Renal pelvis (tissue), 12 donors: ENCODE measurements around the gene A3GALT2. TPM values are rescaled to one million over a fixed set of nuclear protein-coding genes. Genes with fewer than 3 reads are reported as not detected.

Source experiments
- DNase-seq: peaks from one replicate; pipeline ENCODE4 v3.0.0-alpha.2; 2013
- long read RNA-seq, 16 experiments: transcript quantifications; one replicate each; lab custom pipeline, GENCODE V29; 2026
- polyA plus RNA-seq, 3 donors: library from polyadenylated mRNA; unstranded; fragments of 120-200 nt; gene quantifications; one replicate each; pipeline ENCODE4 v1.2.1, GENCODE V29; 2013; ENCODE audit not compliant: insufficient read length in 3 of 3

Gene A3GALT2
- under 1 TPM in 2 of 3 donors, not detected in 1; 0.44 to 0.51 TPM for polyA plus RNA-seq
- long read RNA-seq, donor 1: 0 reads
- long read RNA-seq, donor 2: 0 reads
- long read RNA-seq, donor 3: 0 reads
- long read RNA-seq, donor 4: 0 reads
- long read RNA-seq, donor 5: 0 reads
- long read RNA-seq, donor 6: 0 reads
- long read RNA-seq, donor 7: 0 reads
- long read RNA-seq, donor 8: 0 reads
- long read RNA-seq, donor 9: 0 reads
- long read RNA-seq, donor 10: 0 reads
- long read RNA-seq, donor 11: 0 reads
- long read RNA-seq, donor 12: 0 reads
- long read RNA-seq, donor 13: 0 reads
- long read RNA-seq, donor 14: 0 reads
- long read RNA-seq, donor 15: 0 reads
- long read RNA-seq, donor 16: 0 reads

- DNase-seq: no peak
These were observed at the start of gene A3GALT2 for GRCh38 chr1:33320619-33321165. A3GALT2 (minus strand) TSS chr1:33321098; CDS start chr1:33321098, 0 bp downstream.

- DNase-seq: no peak
These were observed 49.4 kb upstream of the A3GALT2 start for GRCh38 chr1:33370301-33370700.

DNA sequence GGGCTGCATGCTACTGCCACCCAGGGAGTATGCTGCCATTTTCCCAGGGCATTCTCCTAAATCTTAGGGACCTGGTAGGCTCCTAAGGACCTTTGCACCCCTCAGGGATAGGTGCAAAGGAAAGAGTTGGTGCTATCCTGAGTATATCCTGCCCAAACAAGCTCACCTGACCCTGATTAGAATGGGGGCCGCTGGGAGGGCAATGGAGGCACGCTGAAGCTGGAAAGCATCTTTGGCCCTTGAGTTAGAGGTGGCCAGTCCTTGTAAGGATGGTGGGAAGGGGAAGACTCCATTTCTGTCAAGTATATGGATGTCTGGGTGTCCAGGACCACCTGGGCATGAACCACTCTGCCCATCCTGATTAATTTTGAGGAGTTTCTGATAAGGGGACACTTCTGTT is 48.9 kb upstream of the A3GALT2 start:
- DNase-seq: no peak

DNA sequence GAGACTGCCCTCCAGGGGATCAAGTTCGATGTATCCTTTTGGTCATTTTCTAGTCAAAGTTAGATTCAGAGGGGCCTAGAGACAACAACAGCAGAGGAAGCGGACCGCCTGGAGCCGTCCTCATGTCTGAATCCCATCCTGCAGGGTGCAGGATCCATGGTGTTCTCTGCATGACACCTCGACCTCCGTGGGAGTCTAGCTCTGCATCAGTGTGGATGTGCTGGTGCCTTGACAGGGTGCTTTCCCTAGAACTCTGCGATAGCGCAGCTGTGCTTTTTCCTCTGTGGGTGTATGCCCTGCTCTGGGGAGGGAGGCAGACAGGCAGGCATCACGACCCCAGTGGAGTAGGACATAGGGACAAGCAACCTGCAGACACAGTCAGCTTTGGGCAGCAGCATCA is 48.2 kb upstream of the A3GALT2 start:
- no peak for DNase-seq

GRCh38 chr1:33368431-33368830 is 47.5 kb upstream of the A3GALT2 start:
- no peak for DNase-seq

DNA sequence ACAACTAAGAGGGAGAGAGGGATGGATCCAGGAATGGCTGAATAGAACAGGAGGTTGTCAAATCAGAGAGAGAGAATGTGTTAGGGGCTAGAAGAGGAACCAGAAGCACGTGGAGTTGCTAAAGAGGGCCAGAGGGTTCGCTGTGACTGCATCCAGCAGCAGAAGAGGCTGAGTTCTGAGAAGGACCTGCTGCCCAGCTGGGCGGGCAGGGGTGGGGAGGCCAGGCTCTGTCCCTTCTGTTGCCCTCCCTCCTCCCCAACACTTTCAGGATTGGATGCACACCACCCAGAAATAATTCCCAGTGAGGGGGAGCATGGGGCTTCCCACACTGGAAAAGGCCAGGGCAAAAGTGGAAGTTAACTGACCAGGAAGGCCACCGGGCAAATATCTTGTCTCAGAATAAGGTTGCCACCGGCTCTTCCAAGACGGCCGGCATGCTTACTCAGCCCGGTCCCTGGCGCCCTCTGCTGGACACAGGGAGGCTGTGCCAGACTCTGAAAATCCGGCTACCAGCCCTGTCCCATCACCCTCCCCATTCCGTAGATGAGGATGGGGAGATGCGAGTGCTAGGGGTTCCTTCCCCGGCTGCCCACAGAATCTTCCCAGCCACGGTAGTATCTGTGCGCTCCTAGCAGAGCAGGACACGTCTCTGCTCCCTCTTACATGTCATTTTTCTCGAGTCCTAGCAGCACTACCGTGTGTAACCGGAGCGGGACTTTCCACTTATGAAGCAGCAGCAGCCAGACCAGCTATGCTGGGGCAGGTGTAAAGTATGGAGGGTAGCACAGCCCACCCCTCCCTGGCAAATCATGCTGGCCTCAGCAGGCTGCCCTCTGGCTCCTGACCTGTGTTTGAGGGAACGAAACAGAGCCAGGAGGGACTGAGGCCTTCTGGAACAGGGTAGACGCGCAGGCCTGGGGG is 46.8 kb upstream of the A3GALT2 start:
- no peak for DNase-seq

GRCh38 chr1:33366762-33367484 is 46.0 kb upstream of the A3GALT2 start:
- DNase-seq: no peak

DNA sequence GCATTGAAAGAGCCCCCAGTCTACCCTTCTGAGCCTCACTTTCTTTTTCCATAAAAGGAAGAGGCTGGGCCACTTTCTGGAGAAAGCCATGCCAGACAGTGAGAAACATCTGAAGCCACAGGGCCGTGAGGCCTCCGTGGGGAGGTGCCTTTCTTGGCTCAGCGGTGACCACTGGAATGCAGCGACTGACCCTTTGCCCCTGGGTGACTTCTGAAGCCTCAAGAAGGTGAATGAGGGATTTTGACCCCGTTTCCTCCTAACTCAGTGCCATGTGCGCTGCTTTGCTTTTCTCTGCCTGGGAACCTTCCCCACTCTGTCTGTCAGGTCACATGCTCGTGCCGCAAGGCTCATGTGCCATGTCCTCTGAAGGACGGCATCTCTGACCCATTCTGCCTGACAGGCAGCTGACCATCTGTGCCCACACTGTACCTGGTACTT is 44.7 kb upstream of the A3GALT2 start:
- DNase-seq: no peak

GRCh38 chr1:33364565-33364918 is 43.6 kb upstream of the A3GALT2 start:
- no peak for DNase-seq

DNA sequence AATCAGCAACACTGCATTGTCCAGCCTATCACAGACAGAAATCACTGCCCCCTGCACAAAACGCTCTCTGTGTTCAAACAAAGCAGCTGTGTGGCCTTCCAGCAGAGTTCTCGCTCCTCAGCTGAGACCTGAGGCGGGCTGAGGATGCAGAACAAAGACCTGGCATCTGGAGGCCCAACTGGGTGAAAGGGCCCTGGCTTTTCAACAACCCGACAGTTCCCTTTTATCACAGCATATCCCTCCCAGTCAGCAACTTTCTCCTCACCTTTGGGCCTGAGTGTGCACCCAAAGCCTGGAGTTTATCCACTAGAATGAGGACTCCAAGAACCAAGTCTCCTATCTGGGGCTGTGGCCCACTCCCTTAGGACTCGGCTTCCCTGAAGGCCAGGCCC is 42.6 kb upstream of the A3GALT2 start:
- DNase-seq: no peak

DNA sequence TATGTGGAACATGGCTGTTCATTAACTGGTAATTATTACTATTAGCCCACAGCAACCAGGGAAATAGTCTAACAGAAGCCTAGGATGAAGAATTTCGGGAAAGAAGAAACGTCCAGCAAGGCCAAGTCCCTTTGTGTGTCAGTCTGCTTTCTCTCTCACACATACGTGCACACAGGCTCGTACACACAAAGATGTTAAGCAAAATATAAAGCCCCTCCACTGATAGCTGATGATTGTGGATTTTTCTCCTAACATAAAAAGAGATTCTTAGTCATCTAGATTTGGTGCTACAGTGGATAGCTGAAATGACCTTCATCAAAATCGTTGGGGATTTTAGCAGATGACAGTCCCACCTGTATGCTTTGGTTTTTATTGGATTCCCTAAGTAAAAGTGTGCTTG is 42.1 kb upstream of the A3GALT2 start:
- no peak for DNase-seq

- no peak for DNase-seq
These were observed 40.8 kb upstream of the A3GALT2 start for GRCh38 chr1:33361532-33362235.

GRCh38 chr1:33360367-33360766 is 39.5 kb upstream of the A3GALT2 start:
- DNase-seq: no peak

DNA sequence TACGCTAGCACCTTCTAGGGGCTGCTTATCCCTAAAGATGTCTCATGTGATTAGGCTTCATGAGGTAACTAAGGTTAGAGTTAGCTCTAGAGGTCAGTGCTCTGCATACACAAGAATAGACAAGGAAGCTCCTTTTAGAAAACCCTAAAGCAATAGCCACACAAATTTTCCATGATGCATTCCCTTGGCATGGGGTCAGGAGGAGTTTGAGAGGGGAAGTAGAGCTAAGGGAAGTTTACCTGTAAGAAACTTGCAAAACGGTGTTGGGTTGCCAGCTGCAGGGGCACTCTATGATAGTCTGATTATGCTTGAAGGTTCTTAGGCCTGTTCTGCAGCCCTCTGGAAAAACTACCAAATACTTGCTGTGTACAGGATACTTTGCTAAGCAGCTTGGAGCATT is 39.0 kb upstream of the A3GALT2 start:
- no peak for DNase-seq

DNA sequence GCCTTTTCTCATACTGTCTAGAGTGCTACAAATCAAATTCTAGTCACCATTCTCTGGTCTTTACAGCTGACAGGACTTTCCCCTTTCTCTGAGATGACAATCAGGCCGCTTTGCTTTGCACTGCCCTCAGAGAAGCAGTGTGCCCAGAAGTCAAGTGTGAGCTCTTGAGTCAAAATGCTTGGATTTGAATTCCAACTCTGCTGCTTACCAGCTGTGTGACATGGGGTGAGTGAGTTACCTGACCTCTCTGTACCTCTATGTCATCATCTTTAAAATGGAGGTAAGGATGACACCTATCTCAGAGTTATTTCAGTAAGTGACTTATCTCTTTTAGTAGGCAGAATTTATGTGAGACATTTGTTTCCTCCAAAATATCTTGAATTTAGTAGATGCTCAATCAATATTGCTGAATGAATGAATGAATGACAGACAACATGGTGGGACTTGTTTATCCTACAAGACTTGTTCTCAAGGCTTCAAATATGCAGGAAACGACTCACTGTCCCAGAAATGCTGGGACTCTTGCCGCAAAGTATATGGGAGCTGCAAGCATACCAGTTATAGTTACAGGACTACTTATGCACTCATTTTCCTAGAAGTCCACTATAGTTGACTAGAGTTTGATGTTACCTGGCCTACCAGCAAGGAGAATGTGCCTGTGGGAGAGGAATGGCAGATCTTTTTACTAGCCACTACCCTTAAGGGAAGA is 38.1 kb upstream of the A3GALT2 start:
- no peak for DNase-seq

- DNase-seq: no peak
These were observed 37.4 kb upstream of the A3GALT2 start for GRCh38 chr1:33358114-33358794.

- no peak for DNase-seq
These were observed 36.2 kb upstream of the A3GALT2 start for GRCh38 chr1:33357099-33357498.

DNA sequence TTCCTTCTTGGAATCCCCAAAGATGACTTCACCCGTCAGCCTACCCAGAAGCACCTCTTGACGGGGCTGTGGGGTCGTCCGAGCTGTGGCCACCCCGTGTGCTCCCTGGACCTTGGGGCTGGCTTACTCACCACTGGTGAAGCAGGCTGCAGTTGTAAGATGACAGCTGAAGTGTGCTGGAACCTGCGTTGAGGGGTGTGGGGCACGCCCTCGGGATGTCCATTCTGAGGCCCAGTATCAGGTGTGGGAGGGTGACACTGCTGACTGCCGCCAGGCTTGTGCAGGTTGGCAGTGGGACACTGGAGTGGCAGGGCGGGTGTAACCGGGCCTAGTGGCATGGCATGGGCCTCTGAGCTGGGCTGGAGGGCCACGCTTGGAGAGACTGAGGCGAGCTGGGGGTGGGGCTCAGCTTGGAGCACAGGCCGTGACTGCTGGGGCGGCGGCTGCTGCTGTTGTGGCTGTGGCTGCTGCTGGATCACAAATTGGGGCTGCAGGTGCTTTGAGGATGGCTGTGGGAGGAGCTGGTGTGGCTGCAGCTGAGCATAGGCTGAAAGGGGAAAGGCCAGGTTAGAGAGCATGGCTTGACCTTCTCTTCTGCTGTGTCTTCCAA is 33.9 kb upstream of the A3GALT2 start:
- no peak for DNase-seq

DNA sequence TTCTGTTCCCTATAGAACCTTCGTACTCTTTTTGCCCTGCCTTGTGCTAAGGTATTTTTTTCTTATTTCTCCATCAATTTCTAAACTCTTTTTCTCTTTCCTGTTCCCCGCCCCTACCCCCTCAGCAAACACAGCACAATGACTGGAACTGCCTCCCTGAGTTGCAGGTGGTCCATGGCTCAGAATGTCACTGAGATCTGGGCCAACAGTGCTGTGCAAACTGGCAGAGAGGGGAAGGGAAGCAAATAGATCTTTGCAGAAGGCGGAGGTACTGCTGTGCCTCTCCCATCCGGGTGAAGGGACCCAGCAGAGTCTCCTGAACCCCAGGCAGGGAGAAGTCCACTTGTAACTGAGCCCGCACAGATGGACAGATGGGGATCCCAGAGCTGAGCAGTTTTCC is 32.6 kb upstream of the A3GALT2 start:
- DNase-seq: no peak

DNA sequence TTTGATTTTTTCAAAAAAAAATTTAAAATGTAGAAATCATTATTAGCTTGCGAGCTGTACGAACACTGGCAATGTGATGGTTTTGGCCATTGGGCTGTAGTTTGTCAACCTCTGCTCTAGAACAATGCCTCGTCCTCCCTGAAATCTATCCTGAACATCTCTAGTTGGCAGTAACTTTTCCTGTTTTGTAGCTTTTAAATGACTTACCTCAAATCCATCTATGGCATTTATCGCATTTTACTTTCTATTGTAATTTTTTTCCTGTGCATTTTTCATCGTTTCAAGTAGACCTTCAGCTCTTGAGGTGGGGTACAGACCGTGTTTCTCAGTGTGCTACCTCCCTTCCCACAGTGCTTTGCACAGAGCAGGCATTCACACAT is 30.4 kb upstream of the A3GALT2 start:
- no peak for DNase-seq
